CD14-positive monocyte (primary cell): ENCODE measurements around the gene PCBP3. TPM values are rescaled to one million over a fixed set of nuclear protein-coding genes. Genes with fewer than 3 reads are reported as not detected.

Source experiments
- DNase-seq, 3 donors: peaks; one replicate each; pipeline ENCODE4 v3.0.0-alpha.2; 2011 to 2022
- H2AFZ ChIP-seq: 2 replicates; pipeline ENCODE4 v1.6.0; 2012; ENCODE audit warnings: mild to moderate bottlenecking, low read depth, low read length, inconsistent platforms; ENCODE audit not compliant: insufficient read depth, poor library complexity, severe bottlenecking
- H3K27ac ChIP-seq, 2 donors: 1 replicate in 1 of 2; 2 replicates in 1 of 2; pipeline ENCODE4 v1.5.1; 2012 to 2013; ENCODE audit warnings: low read length in 2 of 2, control low read depth in 1 of 2, inconsistent platforms in 1 of 2, low read depth in 1 of 2, mild to moderate bottlenecking in 1 of 2
- H3K27me3 ChIP-seq, 2 donors: one replicate each; pipeline versions ENCODE4 v1.6.0 to v1.6.1; 2011 to 2013; ENCODE audit warnings: low read length in 2 of 2; ENCODE audit not compliant: control insufficient read depth in 2 of 2, insufficient read depth in 2 of 2
- H3K36me3 ChIP-seq, 2 donors: replicated peaks in 1 of 2; 1 replicate in 1 of 2; 2 replicates in 1 of 2; pipeline versions ENCODE4 v1.5.1 to v1.6.1; 2012 to 2013; ENCODE audit warnings: low read length in 2 of 2, control low read depth in 1 of 2, inconsistent platforms in 1 of 2, mild to moderate bottlenecking in 1 of 2; ENCODE audit not compliant: insufficient read depth in 2 of 2, control insufficient read depth in 1 of 2
- H3K4me1 ChIP-seq, 2 donors: 1 replicate in 1 of 2; 2 replicates in 1 of 2; pipeline versions ENCODE4 v1.5.1 to v1.6.1; 2012 to 2013; ENCODE audit warnings: low read length in 2 of 2, control low read depth in 1 of 2, inconsistent platforms in 1 of 2, mild to moderate bottlenecking in 1 of 2, moderate library complexity in 1 of 2; ENCODE audit not compliant: insufficient read depth in 2 of 2, control insufficient read depth in 1 of 2
- H3K4me2 ChIP-seq: replicated peaks from 2 replicates; pipeline ENCODE3; 2012; ENCODE audit warnings: low read length, moderate library complexity, mild to moderate bottlenecking; ENCODE audit not compliant: poor library complexity, severe bottlenecking; ENCODE audit errors: extremely low read depth
- H3K4me3 ChIP-seq, 3 experiments: fragments of 200-600 bp in 1 of 3; sonication (generic) in 1 of 3; replicated peaks in 1 of 3; 1 replicate in 2 of 3; 2 replicates in 1 of 3; pipeline ENCODE4 v1.5.1; 2011 to 2013; ENCODE audit warnings: low read length in 3 of 3, mild to moderate bottlenecking in 3 of 3, control low read depth in 2 of 3, low read depth in 2 of 3, inconsistent platforms in 1 of 3, moderate library complexity in 1 of 3
- H3K79me2 ChIP-seq: 2 replicates; pipeline ENCODE4 v1.6.0; 2012; ENCODE audit warnings: mild to moderate bottlenecking, control low read depth, inconsistent platforms, low read length, moderate library complexity; ENCODE audit not compliant: insufficient read depth
- H3K9ac ChIP-seq: 2 replicates; pipeline ENCODE4 v1.6.0; 2017; ENCODE audit warnings: low read length, mild to moderate bottlenecking; ENCODE audit not compliant: insufficient read depth, poor library complexity, severe bottlenecking
- H3K9me3 ChIP-seq, 2 donors: replicated peaks in 1 of 2; 1 replicate in 1 of 2; 2 replicates in 1 of 2; pipeline versions ENCODE4 v1.5.1 to v1.6.1; 2012 to 2013; ENCODE audit warnings: low read length in 2 of 2, control low read depth in 1 of 2; ENCODE audit not compliant: control insufficient read depth in 1 of 2, insufficient read depth in 1 of 2
- H4K20me1 ChIP-seq: 2 replicates; pipeline ENCODE4 v1.6.0; 2012; ENCODE audit warnings: mild to moderate bottlenecking, low read length, control low read depth, moderate library complexity; ENCODE audit not compliant: insufficient read depth
- H3K27ac Mint-ChIP-seq, 7 donors: one replicate each; pipeline ENCODE4 v1.8.0; 2020; ENCODE audit warnings: mild to moderate bottlenecking in 7 of 7, mixed read lengths in 7 of 7, moderate library complexity in 6 of 7, inconsistent platforms in 2 of 7
- H3K27me3 Mint-ChIP-seq, 3 donors: one replicate each; pipeline ENCODE4 v1.8.0; 2021 to 2022; ENCODE audit warnings: low read depth in 3 of 3, mild to moderate bottlenecking in 3 of 3, mixed read lengths in 3 of 3, moderate library complexity in 3 of 3, inconsistent platforms in 1 of 3
- H3K36me3 Mint-ChIP-seq, 2 donors: one replicate each; pipeline ENCODE4 v1.8.0; 2020; ENCODE audit warnings: mixed read lengths in 2 of 2, inconsistent platforms in 1 of 2, mild to moderate bottlenecking in 1 of 2
- H3K4me1 Mint-ChIP-seq: one replicate; pipeline ENCODE4 v1.8.0; 2020; ENCODE audit warnings: mild to moderate bottlenecking, mixed read lengths
- H3K4me3 Mint-ChIP-seq, 2 donors: one replicate each; pipeline ENCODE4 v1.8.0; 2020; ENCODE audit warnings: mild to moderate bottlenecking in 2 of 2, mixed read lengths in 2 of 2, moderate library complexity in 1 of 2
- H3K9me3 Mint-ChIP-seq, 7 donors: one replicate each; pipeline ENCODE4 v1.8.0; 2020 to 2022; ENCODE audit warnings: mixed read lengths in 7 of 7, mild to moderate bottlenecking in 6 of 7, moderate library complexity in 6 of 7, inconsistent platforms in 2 of 7
- CTCF ChIP-seq: fragments of 200-600 bp; IDR thresholded peaks from one replicate; pipeline ENCODE4 v1.8.0; 2022; ENCODE audit warnings: antibody characterized with exemption, mild to moderate bottlenecking
- WGBS: methylation state at CpG from one replicate; pipeline ENCODE4 v1.1.5; 2013; ENCODE audit warnings: missing lambda C conversion rate; ENCODE audit not compliant: insufficient coverage; 5-methylcytosine and 5-hydroxymethylcytosine counted together
- intact Hi-C, 2 donors: fragments of 100-400 bp; cut with micrococcal nuclease; formaldehyde crosslinking; loops; one replicate each; pipeline versions ENCODE4 v1.15.0 to v1.15.1; 2023
- polyA plus RNA-seq, 3 donors: library from polyadenylated mRNA; depleted of rRNA in 1 of 3; unstranded in 2 of 3; stranded (reverse) in 1 of 3; fragments of 300-500 nt in 2 of 3; fragments of >200 nt in 1 of 3; fragmentation: Illumina TruSeq in 2 of 3; gene quantifications; 1 replicate in 2 of 3; 2 replicates in 1 of 3; pipeline ENCODE4 v1.2.3, GENCODE V29; 2012 to 2021

Gene PCBP3
- polyA plus RNA-seq, 3 donors = 0.34 to 0.49 TPM; not detected in 1

GRCh38 chr21:45914321-45914845 is 270.9 kb downstream of the PCBP3 start:
- Histone ChIP-seq H3K27me3 (no peaks in the 10 kb centered on the region), H4K20me1 (no peaks in the 10 kb centered on the region), H3K9me3 (no peaks in the 10 kb centered on the region), H3K4me3 (no peak overlapping the region), H3K79me2 (no peaks in the 10 kb centered on the region), H3K4me2 (no peak overlapping the region), H3K27ac (no peak overlapping the region), H3K9ac (no peak overlapping the region), H3K4me1 (no peaks in the 10 kb centered on the region), H3K36me3 (no peaks in the 10 kb centered on the region), H2AFZ (no peak overlapping the region)
- no peak for DNase-seq
- WGBS = 96% methylated on average over 11 of the region's 22 CpGs
- H3K4me1 Mint-ChIP-seq = no peaks in the 10 kb centered on the region
- no peak overlapping the region for H3K27ac Mint-ChIP-seq
- intact Hi-C loops = no loop called here
- H3K9me3 Mint-ChIP-seq = peaks cover 0 to 2% (median 0%) of the 10 kb centered on the region in 7 donors
- H3K36me3 Mint-ChIP-seq = no peaks in the 10 kb centered on the region
- no peak overlapping the region for H3K4me3 Mint-ChIP-seq
- TF ChIP-seq CTCF = no peak
- H3K27me3 Mint-ChIP-seq = peaks cover 0 to 3% (median 2%) of the 10 kb centered on the region in 3 donors

- H3K27me3 ChIP-seq = no peaks in the 10 kb centered on the region
- DNase-seq = no peak
- H3K27ac Mint-ChIP-seq = peak overlapping the region in 1 of 7 donors; percentile 57
- no peaks in the 10 kb centered on the region for H3K9me3 ChIP-seq
- H3K36me3 ChIP-seq = no peaks in the 10 kb centered on the region
- no peak overlapping the region for H3K9ac ChIP-seq
- TF ChIP-seq CTCF = no peak
- no peak overlapping the region for H3K4me3 ChIP-seq
- no peaks in the 10 kb centered on the region for H3K4me1 Mint-ChIP-seq
- H3K4me2 ChIP-seq = no peak overlapping the region
- H3K9me3 Mint-ChIP-seq = peaks cover 0 to 4% (median 0%) of the 10 kb centered on the region in 7 donors
- H3K27ac ChIP-seq = no peak overlapping the region
- no peaks in the 10 kb centered on the region for H3K4me1 ChIP-seq
- H3K27me3 Mint-ChIP-seq = peaks cover 0 to 3% (median 2%) of the 10 kb centered on the region in 3 donors
- H3K36me3 Mint-ChIP-seq = no peaks in the 10 kb centered on the region
- intact Hi-C loops = no loop called here
- no peak overlapping the region for H2AFZ ChIP-seq
- H4K20me1 ChIP-seq = no peaks in the 10 kb centered on the region
- no peaks in the 10 kb centered on the region for H3K79me2 ChIP-seq
- WGBS = 47% methylated on average over 20 of the region's 25 CpGs
- H3K4me3 Mint-ChIP-seq = no peak overlapping the region
Observed at GRCh38 chr21:45916011-45916840, 272.7 kb downstream of the PCBP3 start.
